GM18508 (cell line): ENCODE measurements around the gene PPARD.
"Not testable (repeated sequence)": the region's sequence is repeated elsewhere in the genome, so short reads cannot be mapped to it uniquely, and the experiment has no call there.

Experiments
- ATAC-seq: cut with Tn5 transposase; IDR thresholded peaks from one replicate; pipeline ENCODE4 v1.9.1; 2021; ENCODE audit warnings: moderate number of reproducible peaks; ENCODE audit not compliant: insufficient read depth, unreplicated experiment

Gene PPARD

DNA sequence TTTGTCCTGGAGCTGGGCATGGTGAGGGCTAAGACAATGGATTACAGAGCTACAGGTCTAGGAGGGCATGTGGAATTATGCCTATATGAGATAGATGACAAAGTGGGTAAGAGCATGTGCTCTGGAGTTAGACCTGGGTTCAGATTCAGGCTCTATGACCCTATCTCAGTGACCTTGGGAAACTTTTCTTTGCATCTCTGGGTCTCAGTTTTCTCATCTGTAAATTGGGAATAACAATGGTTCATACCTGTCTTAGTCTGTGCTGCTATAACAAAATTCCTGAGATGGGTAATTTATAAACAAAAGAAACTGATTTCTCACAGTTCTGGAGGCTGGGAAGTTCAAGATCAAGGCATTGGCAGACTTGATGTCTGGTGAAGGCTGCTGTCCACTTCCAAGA lies 30.3 kb downstream of the PPARD start:
- no peak for ATAC-seq

DNA sequence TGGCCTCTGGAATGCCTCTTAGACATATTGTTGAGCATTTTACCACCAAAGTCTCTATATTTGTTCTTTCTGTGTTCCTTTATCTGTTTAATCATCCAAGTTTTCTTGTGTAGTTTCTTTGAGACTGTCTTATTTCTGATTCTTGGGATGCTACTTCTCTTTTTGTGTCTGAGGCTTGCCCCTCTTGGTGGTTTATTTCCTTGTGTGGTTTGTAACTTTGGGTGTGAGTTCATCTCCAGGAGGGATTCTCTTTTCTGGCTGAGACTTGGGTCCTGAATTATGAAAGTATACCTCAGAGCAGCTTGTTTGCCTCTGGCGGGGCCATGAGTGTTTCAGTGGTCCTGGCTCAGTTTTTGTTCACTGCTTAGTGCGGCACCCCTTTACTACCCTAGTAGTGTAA lies 33.9 kb downstream of the PPARD start:
- no peak for ATAC-seq

DNA sequence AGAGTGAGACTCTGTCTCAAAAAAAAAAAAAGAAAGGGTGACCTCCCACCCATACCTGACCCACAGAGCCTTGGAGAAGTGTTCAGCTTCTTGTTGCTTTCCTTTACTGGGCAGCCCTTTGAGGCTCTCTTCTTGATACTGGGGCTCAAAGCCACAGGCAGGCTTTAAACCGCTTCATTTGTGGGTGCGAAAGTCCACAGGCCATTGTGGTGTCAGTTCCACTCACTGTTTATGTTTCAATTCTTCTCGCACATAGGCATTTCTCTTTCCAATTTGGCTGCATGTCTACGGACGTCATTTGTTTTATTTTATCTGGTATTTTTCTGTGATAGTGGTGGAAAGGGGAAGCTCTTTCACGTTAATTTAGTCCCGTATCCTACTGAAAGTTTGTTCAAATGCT lies 34.6 kb downstream of the PPARD start:
- ATAC-seq = no peak

DNA sequence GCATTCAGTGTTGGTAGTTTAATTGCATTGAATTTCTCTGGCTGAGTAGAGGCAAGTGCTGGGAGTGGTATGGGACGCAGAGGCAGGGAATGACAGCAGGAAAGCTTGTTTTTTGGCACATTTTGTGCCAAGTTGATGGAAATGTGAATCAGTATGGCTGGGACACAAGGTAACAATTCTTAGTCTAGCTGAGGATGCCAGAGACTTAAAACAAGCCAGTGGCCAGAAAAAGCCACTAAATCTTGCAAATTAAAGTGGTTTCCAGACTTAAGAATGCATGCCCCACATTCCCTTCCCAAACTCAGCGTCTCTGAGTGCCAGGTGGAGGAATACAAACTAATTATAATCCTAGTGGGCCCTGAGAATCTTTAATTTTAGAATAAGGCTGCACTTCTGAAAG lies 35.9 kb downstream of the PPARD start:
- no peak for ATAC-seq

DNA sequence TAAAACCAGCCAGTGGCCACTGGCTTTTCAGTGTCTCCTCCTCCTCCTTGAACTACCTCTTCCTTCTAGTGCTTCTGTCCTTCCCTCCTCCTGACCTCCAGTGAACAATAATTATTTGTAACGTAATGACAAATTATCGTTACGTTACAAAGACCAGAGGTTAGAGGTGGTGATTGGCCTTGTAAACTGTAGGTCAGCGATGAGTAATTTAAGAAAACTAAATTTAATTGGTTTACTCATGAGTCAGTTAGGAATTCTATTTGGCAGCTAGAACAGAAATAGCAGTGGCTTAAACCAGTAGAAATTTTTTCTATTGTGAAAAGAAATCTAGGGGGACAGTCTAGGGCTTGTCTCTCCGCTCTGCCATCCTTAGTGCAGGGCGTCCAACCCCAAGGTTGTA lies 38.8 kb downstream of the PPARD start:
- no peak for ATAC-seq

DNA sequence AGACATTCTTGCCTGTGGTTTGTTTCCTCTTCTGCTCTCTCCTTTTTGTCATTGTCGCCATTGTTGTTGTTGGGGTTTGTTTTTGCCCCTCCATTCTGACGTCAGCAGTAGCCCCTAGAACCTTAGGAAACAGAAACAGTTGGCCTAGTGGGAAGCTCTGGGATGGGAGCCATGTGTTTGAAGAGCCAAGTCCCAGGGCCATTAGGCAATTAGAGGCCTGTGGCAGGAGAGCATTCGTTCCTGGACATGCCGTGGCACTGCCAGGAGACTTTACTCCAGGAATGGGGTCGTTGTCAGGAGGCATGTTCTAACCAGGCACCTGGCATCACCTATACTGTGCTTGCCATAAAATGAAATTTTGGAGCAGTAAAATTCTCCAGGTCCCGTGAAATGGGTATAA lies 39.7 kb downstream of the PPARD start:
- no peak for ATAC-seq

DNA sequence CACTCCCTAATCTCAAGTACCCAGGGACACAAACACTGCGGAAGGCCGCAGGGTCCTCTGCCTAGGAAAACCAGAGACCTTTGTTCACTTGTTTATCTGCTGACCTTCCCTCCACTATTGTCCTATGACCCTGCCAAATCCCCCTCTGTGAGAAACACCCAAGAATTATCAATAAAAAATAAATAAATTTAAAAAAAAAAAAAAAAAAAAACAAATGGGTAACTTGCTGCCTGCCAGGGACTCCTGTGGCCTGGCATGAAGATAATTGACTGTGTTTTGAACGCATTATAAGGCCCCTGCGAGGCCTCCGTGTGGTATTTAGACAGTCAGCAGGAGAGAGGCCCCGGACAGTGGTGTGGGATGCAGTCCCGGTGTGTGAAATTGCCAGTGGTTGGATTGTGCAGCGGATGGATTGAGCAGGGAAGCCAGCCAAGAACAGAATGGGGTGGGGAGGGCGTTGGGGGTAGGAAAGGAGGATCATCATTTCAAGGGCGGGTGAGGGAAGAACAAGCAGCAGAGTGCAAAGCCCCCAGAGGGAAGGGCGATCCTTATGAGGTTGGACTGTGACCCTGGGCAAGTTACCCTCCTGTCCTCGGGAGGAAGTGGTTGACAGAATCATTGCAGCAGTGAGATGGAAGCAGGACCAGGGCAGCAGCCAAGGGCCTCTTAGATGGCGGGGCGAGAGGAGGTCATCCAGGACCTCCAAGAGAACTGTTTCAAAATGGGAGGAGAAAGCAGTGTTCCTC lies 43.3 kb downstream of the PPARD start:
- no peak for ATAC-seq

DNA sequence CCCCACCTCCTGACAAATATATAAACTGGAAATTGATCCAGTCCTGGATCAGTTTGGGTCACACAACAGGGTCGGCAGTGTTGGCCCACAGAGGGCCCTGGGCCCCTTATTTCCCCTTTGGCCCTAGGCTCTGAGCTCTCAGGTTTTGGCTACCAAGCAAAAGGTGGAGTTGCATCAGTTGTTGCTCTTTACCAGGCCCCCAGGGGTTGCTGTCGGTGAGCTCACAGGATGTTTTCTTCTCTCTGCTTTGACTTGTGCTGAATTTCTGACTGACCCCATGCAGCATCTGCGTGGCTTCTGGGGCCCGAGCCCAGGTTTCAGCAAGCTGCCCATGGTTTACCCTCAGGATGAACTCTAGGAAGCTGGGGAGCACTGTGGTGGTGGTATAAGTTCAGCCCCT lies 44.6 kb downstream of the PPARD start:
- ATAC-seq = no peak

DNA sequence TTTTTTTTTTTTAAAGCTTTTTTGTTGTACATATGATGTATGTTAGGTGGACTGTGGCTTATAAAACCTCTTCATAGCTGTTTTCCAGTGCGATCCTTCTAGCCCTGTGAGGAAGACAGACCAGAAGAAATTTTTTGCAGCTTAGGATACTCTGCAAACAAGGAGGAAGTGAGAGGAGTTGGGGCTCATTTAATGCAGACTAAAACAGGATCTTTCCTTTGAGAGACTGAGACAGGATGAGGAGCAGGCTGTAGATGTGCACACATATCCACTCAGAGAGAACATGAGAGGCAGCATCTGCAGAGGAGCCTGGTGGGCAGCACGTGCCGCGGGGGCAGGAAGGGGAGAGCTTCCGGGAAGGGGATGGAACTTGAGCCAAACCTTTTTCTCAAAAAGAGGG lies 45.7 kb downstream of the PPARD start:
- ATAC-seq = no peak

DNA sequence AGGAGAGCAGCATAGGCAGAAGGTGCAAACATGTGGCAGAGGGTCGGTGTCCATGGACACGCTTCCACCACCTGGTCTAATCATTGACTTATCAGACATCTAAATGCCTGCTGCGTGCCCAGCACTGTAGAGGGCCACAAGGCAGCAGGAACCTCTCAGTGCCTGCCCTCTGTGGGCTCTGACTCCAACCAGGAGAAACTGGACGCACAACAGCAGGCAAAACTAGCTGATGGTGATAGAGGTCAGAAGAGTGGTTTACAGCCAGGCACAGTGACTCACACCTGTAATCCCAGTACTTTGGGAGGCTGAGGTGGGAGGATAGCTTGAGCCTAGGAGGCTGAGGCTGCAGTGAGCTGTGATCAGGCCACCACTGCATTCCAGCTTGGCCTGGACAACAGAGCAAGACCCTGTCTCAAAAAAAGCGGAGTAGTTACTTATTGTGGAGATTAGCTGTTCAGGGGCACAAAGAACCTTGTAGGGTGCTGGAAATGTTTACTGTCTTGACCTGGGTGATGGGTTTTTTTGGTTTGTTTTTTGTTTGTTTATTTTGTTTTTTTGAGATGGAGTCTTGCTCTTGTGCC lies 46.5 kb downstream of the PPARD start:
- no peak for ATAC-seq

DNA sequence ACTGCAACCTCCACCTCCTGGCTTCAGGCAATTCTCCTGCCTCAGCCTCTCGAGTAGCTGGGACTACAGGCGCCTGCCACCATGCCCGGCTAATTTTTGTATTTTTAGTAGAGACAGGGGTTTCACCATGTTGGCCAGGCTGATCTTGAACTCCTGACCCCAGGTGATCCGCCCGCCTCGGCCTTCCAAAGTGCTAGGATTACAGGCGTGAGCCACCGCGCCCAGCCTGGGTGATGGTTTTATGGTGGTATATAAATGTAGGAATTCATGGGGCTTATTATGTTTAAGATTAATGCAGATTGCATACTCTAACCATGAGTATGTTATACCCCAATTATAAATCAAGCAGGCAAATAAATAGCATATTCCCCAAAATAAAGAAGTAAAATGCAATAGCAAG lies 47.0 kb downstream of the PPARD start:
- not testable (repeated sequence) for ATAC-seq

DNA sequence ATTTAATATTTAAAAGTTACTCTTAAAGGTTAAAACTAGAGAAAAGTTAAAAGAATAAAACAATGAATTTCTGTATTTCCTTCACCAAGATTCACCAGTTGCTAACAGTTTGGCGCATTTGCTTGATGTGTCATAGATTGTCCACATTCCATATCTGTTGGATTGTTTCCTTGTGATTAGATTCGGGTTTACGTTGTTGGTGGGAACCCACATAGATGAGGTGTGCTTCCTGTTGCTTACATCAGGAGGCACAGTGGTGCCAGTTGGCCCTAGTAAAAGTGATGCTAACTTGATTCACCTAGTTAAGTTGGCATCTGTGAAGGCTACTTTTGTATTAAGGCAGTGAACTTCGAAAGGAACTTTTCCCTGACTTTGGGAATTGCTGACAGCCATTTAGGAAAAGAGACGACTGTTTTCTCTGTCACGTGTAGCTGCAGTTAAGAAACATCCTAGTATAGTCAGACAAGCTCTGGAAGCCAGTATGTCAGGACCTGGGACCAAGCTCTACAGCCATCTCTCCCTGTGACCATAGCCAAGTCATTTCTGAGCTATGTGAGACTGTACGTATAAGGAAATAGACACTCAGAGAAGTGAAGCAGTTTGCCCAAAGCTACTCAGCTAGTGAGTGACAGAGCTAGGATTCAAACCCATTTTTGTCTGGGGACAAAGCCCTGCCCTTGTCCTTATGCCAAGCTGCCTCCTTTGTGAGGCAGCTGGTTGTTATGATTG lies 49.0 kb downstream of the PPARD start:
- no peak for ATAC-seq

DNA sequence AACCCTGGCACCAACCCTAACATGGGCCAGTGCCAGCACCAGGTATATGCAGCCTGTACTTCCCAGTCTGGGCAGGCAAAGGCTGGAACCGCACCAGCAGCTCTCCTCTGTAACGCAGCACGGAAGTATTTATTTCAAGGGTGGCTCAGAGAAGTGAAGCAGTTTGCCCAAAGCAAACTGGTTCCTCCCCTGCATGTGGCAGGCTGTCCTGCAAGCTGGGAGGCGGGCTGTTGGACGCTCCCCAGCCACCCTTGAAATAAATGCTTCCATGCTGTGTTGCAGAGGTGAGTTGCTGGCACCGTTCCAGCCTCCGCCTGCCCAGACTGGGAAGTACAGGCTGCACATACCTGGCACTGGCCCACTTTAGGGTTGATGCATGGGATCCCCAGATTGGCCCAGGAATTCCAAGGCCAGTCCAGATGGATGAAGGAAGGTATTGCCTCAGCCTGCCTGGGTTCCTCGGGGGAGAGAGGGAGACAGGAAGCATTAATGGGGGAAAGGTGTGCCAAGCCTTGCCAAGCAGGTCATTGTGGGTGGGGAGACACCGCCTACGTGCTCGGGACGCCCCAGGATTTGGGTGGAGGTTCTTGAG lies 49.8 kb downstream of the PPARD start:
- no peak for ATAC-seq

DNA sequence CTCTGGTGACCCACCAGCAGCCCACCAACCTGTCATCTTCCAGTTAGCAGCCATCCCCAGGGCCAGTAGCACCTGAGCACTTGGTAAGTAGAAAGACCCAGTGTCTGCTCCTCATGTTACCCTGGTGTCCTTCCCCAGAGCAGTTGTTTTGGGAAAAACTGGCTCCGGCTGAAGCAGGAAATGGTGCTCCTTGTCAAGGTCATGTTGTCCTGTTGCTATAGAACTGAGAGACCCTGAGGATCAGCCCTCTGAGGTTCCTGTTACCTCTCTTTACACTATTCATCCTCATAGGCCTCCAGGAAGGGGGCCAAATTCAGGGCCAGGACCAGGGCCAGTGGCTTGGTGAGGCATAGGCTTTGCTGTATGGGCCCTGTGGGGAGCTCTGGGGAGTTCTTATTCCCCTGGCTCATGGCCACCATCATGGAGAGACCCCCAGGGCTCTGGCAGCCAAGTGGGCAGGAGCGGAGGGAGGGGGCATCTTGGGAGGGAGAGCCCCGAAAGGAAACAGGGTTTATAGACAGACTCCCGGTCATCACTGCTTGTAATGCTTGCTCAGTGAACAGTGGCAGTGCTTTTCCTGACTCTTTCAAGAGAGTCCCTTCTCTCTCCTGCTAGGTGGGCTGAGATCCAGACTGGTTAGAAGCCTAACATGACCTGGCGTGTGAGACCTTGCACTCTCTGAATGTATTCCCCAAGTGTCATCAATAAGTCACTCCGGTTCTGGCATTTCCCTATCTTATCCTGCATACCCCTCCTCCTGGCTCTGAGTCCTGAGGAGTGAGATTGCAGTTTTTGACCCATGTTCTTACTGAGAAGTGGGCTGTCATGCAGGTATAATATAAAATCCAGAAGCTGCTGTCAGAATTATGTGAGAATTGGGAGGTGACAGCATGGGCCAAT lies 50.7 kb downstream of the PPARD start:
- ATAC-seq = no peak

DNA sequence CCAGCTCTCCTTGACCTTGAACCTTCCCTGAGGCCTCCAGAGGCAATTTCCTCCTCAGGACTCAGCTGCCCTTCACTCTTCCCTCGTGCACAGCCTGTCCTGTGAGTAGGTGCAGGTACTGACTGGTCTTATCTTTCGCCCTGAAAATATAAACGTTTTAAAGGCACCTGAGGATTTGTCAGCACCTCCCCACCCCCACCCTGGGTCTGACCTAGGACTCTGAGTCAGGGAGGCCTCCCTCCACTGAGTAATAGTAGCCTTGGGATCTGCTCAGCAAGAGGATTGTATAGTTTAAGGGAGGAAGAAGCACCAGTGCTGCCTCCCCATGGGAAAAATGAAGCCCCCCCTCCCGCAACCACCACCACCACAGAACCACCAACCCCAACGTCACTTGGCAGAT lies 54.6 kb downstream of the PPARD start:
- ATAC-seq = no peak

DNA sequence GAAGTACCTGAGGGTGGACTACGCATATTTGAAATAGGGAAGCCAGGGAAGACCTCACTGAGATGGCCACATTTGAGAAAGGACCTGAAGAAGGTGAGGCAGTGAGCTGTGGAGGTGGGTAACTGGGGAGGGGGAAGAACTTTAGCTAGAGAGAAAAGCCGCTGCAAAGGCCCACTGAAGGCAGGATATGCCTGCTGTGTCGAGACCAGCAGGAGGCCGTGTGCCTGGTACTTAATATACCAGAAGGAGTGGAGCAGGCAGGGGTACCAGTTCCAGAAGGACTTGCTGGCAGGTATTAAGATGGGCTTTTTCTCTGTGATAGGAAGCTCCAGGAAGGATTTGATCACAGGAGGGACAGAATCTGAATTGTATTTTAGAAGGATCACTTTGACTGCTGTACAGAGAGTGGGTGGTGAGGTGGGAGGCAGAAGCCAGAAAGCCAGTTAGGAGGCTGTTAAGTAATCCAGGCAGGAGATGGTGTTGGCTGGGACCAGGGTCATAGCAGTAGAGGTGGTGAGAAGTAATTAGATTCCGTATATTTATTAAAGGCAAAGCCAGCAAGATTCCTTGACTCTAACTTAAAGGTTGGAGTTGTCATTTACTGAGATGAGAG lies 55.6 kb downstream of the PPARD start:
- ATAC-seq = no peak

DNA sequence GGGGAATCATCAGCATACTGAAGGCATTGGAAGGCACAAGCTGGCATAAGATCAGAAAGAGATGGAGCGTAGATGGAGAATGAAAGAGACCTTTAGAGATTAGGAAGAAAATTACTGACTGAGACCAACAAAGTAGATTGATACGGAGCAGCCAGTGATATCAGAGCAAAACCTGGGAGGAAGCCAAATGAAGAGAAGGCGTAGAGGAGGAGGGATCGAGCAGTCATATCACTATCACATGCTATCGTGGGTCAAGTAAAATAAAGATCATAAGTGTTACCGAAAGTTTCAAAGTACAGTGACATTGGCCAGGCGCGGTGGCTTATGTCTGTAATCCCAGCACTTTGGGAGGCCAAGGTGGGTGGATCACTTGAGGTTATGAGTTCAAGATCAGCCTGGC lies 56.2 kb downstream of the PPARD start:
- ATAC-seq = no peak

DNA sequence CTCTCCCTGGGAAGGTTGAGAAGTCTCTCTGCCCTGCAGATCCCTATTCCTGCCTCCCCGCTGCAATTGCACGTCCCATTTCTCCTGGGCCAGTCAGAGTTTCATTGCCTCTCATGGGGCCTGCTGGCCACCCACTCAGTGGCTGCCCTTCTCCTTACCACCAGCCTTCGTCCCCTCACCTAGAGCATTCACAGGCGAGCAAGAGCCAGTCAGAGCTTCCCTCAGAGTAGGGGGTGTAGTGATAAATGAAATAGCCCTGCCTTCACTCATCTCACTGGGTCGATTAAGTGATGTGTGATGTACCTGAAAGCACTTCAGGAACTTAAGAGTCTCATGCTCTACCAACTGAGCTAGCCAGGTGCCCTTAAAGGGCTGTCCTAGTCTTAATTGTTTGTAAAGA lies 57.8 kb downstream of the PPARD start:
- no peak for ATAC-seq

DNA sequence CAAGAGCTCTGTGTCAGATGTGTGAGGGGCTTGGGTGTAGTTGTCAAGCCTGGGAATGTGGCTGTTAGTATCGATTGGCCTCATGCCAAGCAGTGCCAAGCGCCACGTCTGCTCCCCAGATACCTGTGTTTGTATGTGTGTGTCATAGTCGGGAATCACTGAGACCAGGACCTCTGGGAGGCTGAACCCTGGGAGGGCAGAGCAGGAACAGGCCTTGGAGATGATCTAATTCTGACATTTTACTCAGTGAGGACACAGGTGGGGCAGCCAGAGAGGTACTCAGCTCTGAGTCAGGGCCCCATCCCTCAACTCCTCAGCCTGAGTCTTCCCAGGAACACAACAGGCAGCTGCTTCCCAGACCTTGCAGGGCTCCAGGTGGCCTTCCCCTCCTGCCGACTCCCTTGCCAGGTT lies 58.5 kb downstream of the PPARD start:
- no peak for ATAC-seq

DNA sequence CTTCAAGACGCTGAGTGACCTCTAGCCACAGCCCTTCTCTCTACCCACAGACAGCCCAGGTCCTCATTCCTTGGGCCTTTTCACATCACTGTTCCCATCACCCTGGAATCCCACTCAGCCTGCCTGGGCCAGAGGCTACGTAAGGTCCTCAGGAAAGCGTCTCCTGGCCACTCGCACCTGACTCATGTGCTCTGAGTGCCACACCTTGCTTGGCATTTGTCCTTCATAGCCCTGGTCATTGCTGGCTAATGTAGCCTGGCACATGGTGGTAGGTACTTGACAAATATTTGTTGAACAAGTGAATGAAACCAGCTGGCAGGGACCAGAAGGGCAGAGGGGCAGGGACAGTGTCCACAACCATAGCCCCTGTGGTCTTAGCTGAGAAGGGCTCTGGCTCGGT lies 59.2 kb downstream of the PPARD start:
- ATAC-seq = no peak
